ENCODE data around the gene HCFC1R1. TPM values are rescaled to one million over a fixed set of nuclear protein-coding genes. Genes with fewer than 3 reads are reported as not detected.

HCFC1R1 gene
- total RNA-seq, 1 experiment from 2014 or later: 61.3 TPM

GRCh38 chr16:3029491-3030221 lies 5.9 kb upstream of the HCFC1R1 start:
- H3K27ac Mint-ChIP-seq: 0 out of 7 replicates have a peak overlapping the region, but pooled peaks of 1 of the 3 experiments have one; percentile 73
- Histone ChIP-seq H3K9ac (ENCODE audit: extremely low read depth, insufficient read length, low read length) (no peak overlapping the region), H3K56ac (ENCODE audit: insufficient read length, low read depth, low read length) (no peak overlapping the region), H3K79me2 (ENCODE audit: insufficient read depth, low read length) (no peaks in the 10 kb centered on the region), H3K4me1 (ENCODE audit: insufficient read depth, low read length) (no peaks in the 10 kb centered on the region), H3K18ac (ENCODE audit: insufficient read length, low read depth, low read length) (no peak overlapping the region), H2BK120ac (ENCODE audit: low read depth, low read length, poor library complexity, severe bottlenecking) (no peak overlapping the region), H2BK12ac (ENCODE audit: insufficient read length, low read depth, low read length) (no peak overlapping the region), H4K20me1 (ENCODE audit: control insufficient read depth, insufficient read depth, insufficient read length) (peaks cover 3% of the 10 kb centered on the region), H2AK5ac (ENCODE audit: insufficient read length, low read length) (no peak overlapping the region), H3K23ac (ENCODE audit: insufficient read length, low read depth, low read length) (no peak overlapping the region), H3K23me2 (ENCODE audit: insufficient read length, low read depth, low read length, poor library complexity, severe bottlenecking) (no peaks in the 10 kb centered on the region), H3K27ac (ENCODE audit: insufficient read length, low read depth, low read length) (no peak overlapping the region), H2BK20ac (ENCODE audit: low read depth, low read length, poor library complexity, severe bottlenecking) (no peak overlapping the region), H3K79me1 (ENCODE audit: insufficient read depth, low read depth, low read length, poor library complexity, severe bottlenecking) (no peaks in the 10 kb centered on the region), H3K27me3 (ENCODE audit: insufficient read depth, low read length) (no peaks in the 10 kb centered on the region), H2AFZ (ENCODE audit: low read length) (no peak overlapping the region), H3K14ac (ENCODE audit: insufficient read depth, low read length) (no peak overlapping the region), H4K91ac (ENCODE audit: insufficient read length, low read depth, low read length) (no peak overlapping the region), H3K4ac (ENCODE audit: low read depth, low read length) (no peak overlapping the region), H2BK15ac (ENCODE audit: low read depth, low read length) (no peak overlapping the region), H3K4me2 (ENCODE audit: insufficient read depth, insufficient read length, low read length) (no peak overlapping the region), H3T11ph (ENCODE audit: low read length) (no peak overlapping the region), H4K8ac (replicated peaks; ENCODE audit: insufficient read length, low read depth, low read length) (no peak overlapping the region), H4K5ac (ENCODE audit: insufficient read length, low read depth, low read length) (no peak overlapping the region), H3K9me3 (ENCODE audit: control insufficient read depth, low read depth, low read length) (no peaks in the 10 kb centered on the region), H2BK5ac (ENCODE audit: insufficient read length, low read length) (no peak overlapping the region)
- peaks cover 17% of the 10 kb centered on the region for H3K27me3 Mint-ChIP-seq (ENCODE audit: low read depth)
- H3K4me1 Mint-ChIP-seq: peaks cover 12 to 36% of the 10 kb centered on the region in 2 experiments
- peak; percentile 42 for DNase-seq
- peaks cover 11 to 38% (median 34%) of the 10 kb centered on the region in 3 experiments; a peak in 6 of 7 replicates for H3K36me3 Mint-ChIP-seq (ENCODE audit: insufficient read depth in 1 of 3, low read depth in 3 of 3)
- H3K4me3 Mint-ChIP-seq: peak overlapping the region in 1 of 2 experiments; percentile 2; a peak in 1 of 5 replicates
- WGBS (ENCODE audit: extremely low coverage, insufficient read length, low lambda C conversion rate): no CpG with 5 or more reads among the region's 59 CpGs
- H3K9me3 Mint-ChIP-seq: no peaks in the 10 kb centered on the region
- TF ChIP-seq CTCF (conservative IDR thresholded peaks at IDR 0.05): no peak

Measured in H9 (cell line).